HG03196 (cell line): ENCODE data around the gene CNBD2.
A peak's percentile ranks its signal among the peaks of the same experiment; 100 is the strongest.
"Not testable (repeated sequence)": the region's sequence is repeated elsewhere in the genome, so short reads cannot be mapped to it uniquely, and the experiment has no call there.

Source experiments
- ATAC-seq: cut with Tn5 transposase; IDR thresholded peaks from one replicate; pipeline ENCODE4 v1.9.1; 2021; ENCODE audit not compliant: unreplicated experiment

CNBD2 gene

GRCh38 chr20:36060676-36061075 lies 92.3 kb downstream of the CNBD2 start:
- ATAC-seq = no peak

GRCh38 chr20:36061754-36062153 lies 93.4 kb downstream of the CNBD2 start:
- ATAC-seq = no peak

GRCh38 chr20:36062799-36063198 lies 94.4 kb downstream of the CNBD2 start:
- ATAC-seq = no peak

- ATAC-seq = no peak
Observed at GRCh38 chr20:36063916-36064657, 95.7 kb downstream of the CNBD2 start.

GRCh38 chr20:36064658-36065426 lies 96.5 kb downstream of the CNBD2 start:
- ATAC-seq = peak; percentile 89

- no peak for ATAC-seq
Observed at GRCh38 chr20:36065427-36065998, 97.1 kb downstream of the CNBD2 start.

GRCh38 chr20:36066777-36067176 lies 98.4 kb downstream of the CNBD2 start:
- ATAC-seq = no peak

- not testable (repeated sequence) for ATAC-seq
Observed at GRCh38 chr20:36068526-36068925, 100.1 kb downstream of the CNBD2 start.

- ATAC-seq = no peak
Observed at GRCh38 chr20:36070451-36070850, 102.1 kb downstream of the CNBD2 start.

GRCh38 chr20:36071848-36072247 lies 103.5 kb downstream of the CNBD2 start:
- ATAC-seq = no peak

- no peak for ATAC-seq
Observed at GRCh38 chr20:36074983-36075382, 106.6 kb downstream of the CNBD2 start.

GRCh38 chr20:36077762-36078161 lies 109.4 kb downstream of the CNBD2 start:
- ATAC-seq = not testable (repeated sequence)

GRCh38 chr20:36079486-36079885 lies 111.1 kb downstream of the CNBD2 start:
- no peak for ATAC-seq

GRCh38 chr20:36079984-36080383 lies 111.6 kb downstream of the CNBD2 start:
- not testable (repeated sequence) for ATAC-seq
